Progenitor cell of endocrine pancreas (in vitro differentiated cells): Measurements from ENCODE around the gene PARN. TPM values are rescaled to one million over a fixed set of nuclear protein-coding genes. Genes with fewer than 3 reads are reported as not detected.
"Not testable (repeated sequence)": the region's sequence is repeated elsewhere in the genome, so short reads cannot be mapped to it uniquely, and the experiment has no call there.

Experiments used
- DNase-seq: peaks from one replicate; pipeline ENCODE4 v3.0.0; 2021; ENCODE audit warnings: low spot score; ENCODE audit not compliant: unreplicated experiment
- H3K27ac Mint-ChIP-seq: 2 replicates; pipeline ENCODE4 v1.8.0; 2021; ENCODE audit warnings: mild to moderate bottlenecking, moderate library complexity, mixed read lengths
- H3K27me3 Mint-ChIP-seq: 2 replicates; pipeline ENCODE4 v1.8.0; 2021; ENCODE audit warnings: mixed read lengths
- H3K36me3 Mint-ChIP-seq: 2 replicates; pipeline ENCODE4 v1.8.0; 2022; ENCODE audit warnings: mixed read lengths; ENCODE audit not compliant: insufficient read depth
- H3K4me1 Mint-ChIP-seq: 2 replicates; pipeline ENCODE4 v1.8.0; 2021; ENCODE audit warnings: low read depth, mixed read lengths
- H3K4me3 Mint-ChIP-seq: 2 replicates; pipeline ENCODE4 v1.8.0; 2021; ENCODE audit warnings: low read depth, mild to moderate bottlenecking, moderate library complexity, mixed read lengths
- H3K9me3 Mint-ChIP-seq: 2 replicates; pipeline ENCODE4 v1.8.0; 2021; ENCODE audit warnings: low read depth, mixed read lengths
- CTCF ChIP-seq: fragments of 200-600 bp; sonication (generic); IDR thresholded peaks from one replicate; pipeline ENCODE4 v1.5.0; 2021; ENCODE audit warnings: antibody characterized with exemption, mild to moderate bottlenecking; ENCODE audit not compliant: unreplicated experiment
- total RNA-seq: library from RNA; stranded (reverse); gene quantifications from 2 replicates; pipeline ENCODE4 v1.2.1, GENCODE V29; 2021

The PARN gene
- total RNA-seq, 1 donor from 2014 or later = 31.4 TPM

- no peaks in the 10 kb centered on the region for H3K27me3 Mint-ChIP-seq
- no peaks in the 10 kb centered on the region for H3K4me1 Mint-ChIP-seq
- DNase-seq = no peak
- H3K27ac Mint-ChIP-seq = no peak overlapping the region
- no peaks in the 10 kb centered on the region for H3K9me3 Mint-ChIP-seq
- TF ChIP-seq CTCF = no peak
- H3K4me3 Mint-ChIP-seq = no peak overlapping the region
- H3K36me3 Mint-ChIP-seq = no peaks in the 10 kb centered on the region
These were observed 222.2 kb downstream of the PARN start for GRCh38 chr16:14407786-14408399.

GRCh38 chr16:14405611-14406537 is 224.2 kb downstream of the PARN start:
- no peaks in the 10 kb centered on the region for H3K9me3 Mint-ChIP-seq
- H3K36me3 Mint-ChIP-seq = no peaks in the 10 kb centered on the region
- DNase-seq = no peak
- H3K27me3 Mint-ChIP-seq = no peaks in the 10 kb centered on the region
- H3K4me3 Mint-ChIP-seq = no peak overlapping the region
- no peaks in the 10 kb centered on the region for H3K4me1 Mint-ChIP-seq
- no peak overlapping the region for H3K27ac Mint-ChIP-seq
- TF ChIP-seq CTCF = no peak

- H3K9me3 Mint-ChIP-seq, H3K4me1 Mint-ChIP-seq, H3K36me3 Mint-ChIP-seq, DNase-seq, H3K4me3 Mint-ChIP-seq, H3K27ac Mint-ChIP-seq, H3K27me3 Mint-ChIP-seq: not testable (repeated sequence)
These were observed 227.1 kb downstream of the PARN start for GRCh38 chr16:14403001-14403389.

- not testable (repeated sequence) for H3K27ac Mint-ChIP-seq, H3K27me3 Mint-ChIP-seq, H3K36me3 Mint-ChIP-seq, H3K4me3 Mint-ChIP-seq, DNase-seq, H3K4me1 Mint-ChIP-seq, H3K9me3 Mint-ChIP-seq
These were observed 227.7 kb downstream of the PARN start for GRCh38 chr16:14402114-14403000.

- H3K27ac Mint-ChIP-seq, DNase-seq: not testable (repeated sequence)
These were observed 228.4 kb downstream of the PARN start for GRCh38 chr16:14401711-14402061.

GRCh38 chr16:14400978-14401710 is 228.9 kb downstream of the PARN start:
- H3K4me1 Mint-ChIP-seq, DNase-seq, H3K36me3 Mint-ChIP-seq, H3K27ac Mint-ChIP-seq, H3K4me3 Mint-ChIP-seq, H3K9me3 Mint-ChIP-seq, H3K27me3 Mint-ChIP-seq: not testable (repeated sequence)

More at GRCh38 chr16:14401711-14402061, 228.4 kb downstream of the PARN start:
- H3K4me3 Mint-ChIP-seq, H3K36me3 Mint-ChIP-seq, H3K9me3 Mint-ChIP-seq, H3K27me3 Mint-ChIP-seq, H3K4me1 Mint-ChIP-seq: not testable (repeated sequence)
